ENCODE data around the gene FSCN2. TPM values are rescaled to one million over a fixed set of nuclear protein-coding genes. Genes with fewer than 3 reads are reported as not detected.

The FSCN2 gene
- total RNA-seq, 4 donors from 2014 or later, result 1.2 to 7.9 (median 5.2) TPM

- H3K27ac ChIP-seq, result no peak overlapping the region
- no peak overlapping the region for H3K4me3 ChIP-seq
- peaks cover 0 to 2% (median under 1%) of the 10 kb centered on the region in 4 donors for H3K4me1 ChIP-seq
- H3K36me3 ChIP-seq, result peaks cover 0 to 81% (median 0%) of the 10 kb centered on the region in 3 donors
- no peaks in the 10 kb centered on the region for H3K9me3 ChIP-seq
- TF ChIP-seq CTCF (IDR thresholded peaks at IDR 0.05) (no peak), POLR2A (IDR thresholded peaks at IDR 0.05) (no peak)
- DNase-seq, result no peak
- H3K27me3 ChIP-seq, result no peaks in the 10 kb centered on the region
Measured at GRCh38 chr17:81542431-81543338, 14.5 kb downstream of the FSCN2 start.

GRCh38 chr17:81543339-81543675, 15.1 kb downstream of the FSCN2 start:
- no peak overlapping the region for H3K27ac ChIP-seq
- H3K4me3 ChIP-seq, result no peak overlapping the region
- TF ChIP-seq CTCF (IDR thresholded peaks at IDR 0.05) (no peak), POLR2A (IDR thresholded peaks at IDR 0.05) (no peak)
- no peaks in the 10 kb centered on the region for H3K9me3 ChIP-seq
- DNase-seq, result no peak
- H3K27me3 ChIP-seq, result no peaks in the 10 kb centered on the region
- no peaks in the 10 kb centered on the region for H3K4me1 ChIP-seq
- H3K36me3 ChIP-seq, result peaks cover 0 to 85% (median 0%) of the 10 kb centered on the region in 3 donors

DNA sequence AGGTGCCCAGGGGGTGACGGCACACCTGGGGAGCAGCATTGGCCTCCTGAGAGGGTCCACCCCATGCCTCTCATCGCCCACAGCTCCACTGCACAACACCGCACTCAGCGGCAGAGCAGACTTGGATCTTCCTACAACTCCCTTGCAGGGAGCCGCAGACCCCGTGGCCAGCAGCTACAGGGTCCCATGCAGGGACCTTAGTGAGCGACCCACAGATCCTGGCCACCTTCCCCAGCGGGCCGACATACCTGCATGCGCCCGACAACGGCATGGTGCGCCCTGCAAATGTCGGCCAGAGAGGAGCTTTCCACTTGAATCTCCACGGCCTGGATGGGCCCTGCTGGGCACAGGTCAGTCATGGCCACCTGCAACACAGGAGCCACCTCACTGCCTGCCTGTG, 15.6 kb downstream of the FSCN2 start:
- Histone ChIP-seq H3K4me1 (no peaks in the 10 kb centered on the region), H3K9me3 (no peaks in the 10 kb centered on the region), H3K4me3 (no peak overlapping the region), H3K27ac (no peak overlapping the region), H3K36me3 (peaks cover 0 to 88% (median 0%) of the 10 kb centered on the region in 3 donors), H3K27me3 (no peaks in the 10 kb centered on the region)
- DNase-seq, result no peak
- no peak for TF ChIP-seq CTCF (IDR thresholded peaks at IDR 0.05)
- TF ChIP-seq POLR2A (IDR thresholded peaks at IDR 0.05), result no peak

- TF ChIP-seq POLR2A (IDR thresholded peaks at IDR 0.05) (no peak), CTCF (IDR thresholded peaks at IDR 0.05) (no peak)
- DNase-seq, result no peak
- H3K36me3 ChIP-seq, result peaks cover 0 to 84% (median 0%) of the 10 kb centered on the region in 3 donors
Measured at GRCh38 chr17:81544281-81544974, 16.3 kb downstream of the FSCN2 start.

GRCh38 chr17:81545160-81545949, 17.2 kb downstream of the FSCN2 start:
- no peak overlapping the region for H3K4me3 ChIP-seq
- no peaks in the 10 kb centered on the region for H3K4me1 ChIP-seq
- H3K36me3 ChIP-seq, result peaks cover 0 to 84% (median 0%) of the 10 kb centered on the region in 3 donors
- H3K27ac ChIP-seq, result no peak overlapping the region
- TF ChIP-seq CTCF (IDR thresholded peaks at IDR 0.05) (no peak), POLR2A (IDR thresholded peaks at IDR 0.05) (no peak)
- H3K9me3 ChIP-seq, result no peaks in the 10 kb centered on the region
- H3K27me3 ChIP-seq, result no peaks in the 10 kb centered on the region
- no peak for DNase-seq

More at GRCh38 chr17:81544281-81544974, 16.3 kb downstream of the FSCN2 start:
- Histone ChIP-seq H3K4me3 (no peak overlapping the region), H3K27me3 (no peaks in the 10 kb centered on the region), H3K9me3 (no peaks in the 10 kb centered on the region), H3K4me1 (no peaks in the 10 kb centered on the region), H3K27ac (no peak overlapping the region)

All from Peyer's patch (tissue), 4 donors.